Fibroblast of pulmonary artery (primary cell): Measurements from ENCODE around the gene LRRC7.
"Not testable (repeated sequence)": the region's sequence is repeated elsewhere in the genome, so short reads cannot be mapped to it uniquely, and the experiment has no call there.

Source experiments
- DNase-seq: peaks from one replicate; pipeline ENCODE4 v3.0.0-alpha.2; 2010; ENCODE audit warnings: low read depth
- H3K4me3 ChIP-seq: replicated peaks from 2 replicates; pipeline ENCODE4 v1.5.1; 2011; ENCODE audit warnings: low read depth, mild to moderate bottlenecking, control low read depth, low read length, moderate library complexity
- CTCF ChIP-seq: IDR thresholded peaks from 2 replicates; pipeline ENCODE4 v1.5.1; 2011; ENCODE audit warnings: mild to moderate bottlenecking, control low read depth, low read length, inconsistent platforms; ENCODE audit errors: missing control alignments

Gene LRRC7

GRCh38 chr1:69863704-69864103, 296.0 kb downstream of the LRRC7 start:
- no peak for DNase-seq
- TF ChIP-seq CTCF, result no peak
- H3K4me3 ChIP-seq, result no peak overlapping the region

GRCh38 chr1:69871412-69871811, 303.7 kb downstream of the LRRC7 start:
- no peak for DNase-seq
- TF ChIP-seq CTCF, result no peak
- H3K4me3 ChIP-seq, result no peak overlapping the region

- no peak overlapping the region for H3K4me3 ChIP-seq
- no peak for DNase-seq
- no peak for TF ChIP-seq CTCF
These were observed 310.6 kb downstream of the LRRC7 start for GRCh38 chr1:69878338-69878737.

GRCh38 chr1:69888016-69888415, 320.3 kb downstream of the LRRC7 start:
- DNase-seq, H3K4me3 ChIP-seq: not testable (repeated sequence)

GRCh38 chr1:69888657-69889056, 320.9 kb downstream of the LRRC7 start:
- TF ChIP-seq CTCF, result no peak
- DNase-seq, result no peak
- no peak overlapping the region for H3K4me3 ChIP-seq

GRCh38 chr1:69898403-69898947, 330.8 kb downstream of the LRRC7 start:
- TF ChIP-seq CTCF, result no peak
- H3K4me3 ChIP-seq, result no peak overlapping the region
- no peak for DNase-seq

GRCh38 chr1:69911301-69911801, 343.6 kb downstream of the LRRC7 start:
- TF ChIP-seq CTCF, result no peak
- H3K4me3 ChIP-seq, result no peak overlapping the region
- DNase-seq, result peak; percentile 91
